COR-L47 (cell line): ENCODE results near the gene H6PD.
"Not testable (repeated sequence)": the region's sequence is repeated elsewhere in the genome, so short reads cannot be mapped to it uniquely, and the experiment has no call there.

Source experiments
- DNase-seq: peaks from one replicate; lab custom pipeline; 2025; lab: John Stamatoyannopoulos, UW

Gene H6PD

GRCh38 chr1:9299571-9300541, 65.3 kb downstream of the H6PD start:
- DNase-seq = not testable (repeated sequence)

DNA sequence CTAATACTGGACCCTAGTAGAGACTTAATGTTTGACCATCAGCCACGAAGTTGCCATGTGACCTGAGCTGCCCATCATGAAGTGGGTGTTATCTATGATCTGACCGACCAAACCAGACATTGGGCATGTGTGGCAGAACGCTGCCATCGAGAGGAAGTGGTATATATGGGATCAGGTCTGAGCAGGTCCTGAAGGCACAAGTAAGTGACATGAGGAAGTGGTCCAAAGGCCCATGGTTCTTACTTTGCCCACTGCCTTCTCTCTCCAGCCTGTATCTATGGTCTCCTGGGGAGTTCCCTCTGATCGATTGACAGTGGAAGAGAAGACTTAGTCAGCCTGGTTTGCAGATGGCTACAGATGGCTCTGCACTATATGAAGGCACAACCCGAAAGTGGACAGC, 66.0 kb downstream of the H6PD start:
- DNase-seq = no peak

GRCh38 chr1:9302745-9303524, 68.4 kb downstream of the H6PD start:
- no peak for DNase-seq

DNA sequence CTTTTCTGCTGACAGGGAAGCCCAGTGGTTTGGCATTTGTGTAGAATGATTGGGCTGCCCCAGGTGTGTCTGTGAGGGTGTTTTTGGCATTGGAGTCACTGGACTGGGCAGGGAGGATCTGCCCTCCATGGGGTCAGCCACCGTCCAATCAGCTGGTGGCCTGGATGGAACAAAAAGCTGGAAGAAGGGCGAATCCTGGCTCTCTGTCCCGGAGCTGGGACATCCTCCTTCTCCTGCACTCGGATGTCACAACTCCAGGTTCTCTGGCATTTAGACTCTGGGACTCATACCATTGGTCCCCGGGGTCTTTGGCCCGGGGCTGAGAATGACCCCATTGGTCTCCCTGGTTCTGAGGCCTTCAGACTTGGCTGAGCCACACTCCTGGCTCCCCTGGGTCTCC, 69.3 kb downstream of the H6PD start:
- no peak for DNase-seq

DNA sequence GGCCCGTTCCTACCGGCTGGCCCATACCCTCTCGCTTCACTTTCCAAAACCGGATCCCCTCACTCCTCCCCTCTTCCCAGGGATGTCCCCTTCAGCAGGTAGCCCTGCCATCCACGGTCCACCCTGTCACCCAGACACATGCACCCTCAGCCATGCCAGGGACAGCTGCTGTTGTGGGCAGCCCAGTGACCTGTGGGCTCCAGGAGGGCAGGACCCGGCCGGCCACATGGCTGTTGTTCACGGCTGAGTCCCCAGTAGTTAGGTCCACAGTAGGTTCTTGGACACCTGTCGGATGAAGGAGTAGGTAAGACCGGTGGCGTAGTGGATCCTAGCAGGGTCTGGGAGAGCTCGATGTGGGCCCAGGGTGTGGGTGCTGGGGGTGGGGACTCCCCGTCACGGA, 70.6 kb downstream of the H6PD start:
- DNase-seq = no peak

DNA sequence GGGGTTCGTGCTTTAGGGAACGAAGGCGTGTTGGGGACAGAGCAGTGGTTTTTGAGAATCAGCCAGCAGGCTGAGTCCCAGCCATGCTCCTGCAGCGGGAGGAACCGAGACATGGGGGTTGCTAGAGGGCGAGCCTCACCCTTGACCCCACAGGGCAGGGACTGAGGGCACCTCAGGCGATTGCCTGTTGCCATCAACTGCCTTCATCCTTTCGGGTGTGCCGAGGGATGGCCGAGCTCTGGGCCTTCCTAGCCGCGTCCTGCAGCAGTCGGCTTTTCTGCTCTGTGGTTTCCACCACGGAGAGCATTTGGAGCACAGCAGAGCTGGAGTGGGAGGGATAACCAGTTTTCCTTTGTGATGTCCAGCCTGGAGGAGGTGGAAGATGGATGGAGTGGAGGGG, 71.4 kb downstream of the H6PD start:
- no peak for DNase-seq

DNA sequence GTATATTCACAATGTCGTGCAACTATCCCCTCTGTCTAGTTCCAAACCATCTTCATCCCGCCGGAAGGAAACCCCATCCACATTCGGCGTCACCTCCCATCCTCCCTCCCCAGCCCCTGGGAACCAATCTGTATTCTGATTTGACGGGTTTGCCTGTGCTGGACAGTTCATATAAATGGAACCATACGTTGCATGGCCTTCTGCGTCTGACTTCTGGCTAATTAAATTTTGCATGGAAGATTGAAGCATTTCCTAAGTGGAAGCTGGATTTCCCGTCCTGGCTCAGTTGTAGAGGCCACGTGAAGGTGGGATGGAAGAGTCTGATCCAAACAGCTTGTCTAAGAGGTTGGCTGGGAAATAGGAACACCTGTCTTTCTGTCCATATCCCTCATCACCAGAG, 72.7 kb downstream of the H6PD start:
- DNase-seq = no peak

DNA sequence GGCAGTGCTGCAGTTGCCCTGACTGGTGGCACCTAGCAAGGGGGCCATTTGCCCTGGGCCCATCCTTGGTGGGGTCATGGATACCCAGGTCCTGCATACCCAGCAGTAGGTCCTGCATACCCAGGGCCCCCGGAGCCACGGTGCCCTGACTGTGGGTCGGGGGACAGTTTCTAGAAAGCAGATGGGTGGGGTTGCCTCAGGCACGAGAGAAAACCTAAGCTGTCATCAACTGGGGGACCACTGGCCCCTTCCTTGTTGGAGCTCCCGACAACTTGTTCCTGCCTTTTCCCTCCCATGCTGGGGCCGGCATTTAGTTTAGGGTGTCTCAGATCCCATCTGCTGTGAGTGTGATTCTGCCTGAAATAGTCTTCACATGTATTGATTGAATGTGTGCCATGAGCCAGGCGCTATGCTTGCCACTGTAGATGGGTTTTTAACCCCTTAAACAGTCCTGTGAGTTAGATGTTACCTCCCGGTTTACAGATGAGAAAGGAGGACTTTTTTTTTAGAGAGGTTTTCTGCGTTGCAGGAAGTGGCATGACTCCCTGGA, 73.7 kb downstream of the H6PD start:
- no peak for DNase-seq

DNA sequence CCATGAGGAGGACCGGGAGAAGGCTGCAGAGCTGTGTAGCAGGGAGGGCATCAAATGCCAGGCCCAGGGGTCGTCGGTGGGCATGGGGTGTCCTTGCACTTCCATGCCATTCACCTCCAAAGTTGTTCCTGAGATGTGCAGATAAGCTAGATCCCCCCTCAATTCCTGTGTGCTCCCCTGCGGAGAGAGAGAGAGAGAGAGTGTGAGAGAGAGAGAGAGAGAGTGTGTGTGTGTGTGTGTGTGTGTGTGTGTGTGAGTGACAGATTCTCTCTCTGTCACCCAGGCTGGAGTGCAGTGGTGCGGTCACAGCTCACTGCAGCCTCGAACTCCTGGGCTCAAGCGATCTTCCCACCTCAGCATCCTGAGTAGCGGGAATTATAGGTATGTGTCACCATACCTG, 74.5 kb downstream of the H6PD start:
- DNase-seq = no peak

GRCh38 chr1:9309991-9310390, 75.4 kb downstream of the H6PD start:
- DNase-seq = no peak

DNA sequence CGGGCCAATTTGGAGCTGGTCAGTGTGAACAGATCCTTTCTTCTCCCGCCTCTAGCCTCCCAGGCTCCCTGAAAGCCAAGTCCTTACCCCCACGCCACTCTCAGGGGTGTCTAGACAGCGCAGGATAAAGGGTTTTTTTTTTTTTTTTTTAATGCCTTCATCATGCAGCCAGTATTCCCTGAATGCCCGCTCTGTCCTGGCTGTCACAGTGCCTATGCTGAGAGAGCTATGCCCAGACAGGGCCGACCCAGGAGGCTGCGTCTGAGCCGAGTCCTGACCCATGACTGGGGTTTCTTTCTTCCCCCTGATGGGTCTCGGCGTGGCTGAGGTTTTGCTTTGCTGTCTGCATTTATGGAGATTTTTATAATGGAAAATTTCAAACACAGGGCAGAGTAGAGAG, 76.5 kb downstream of the H6PD start:
- no peak for DNase-seq

- DNase-seq = no peak
Observed at GRCh38 chr1:9311479-9311878, 76.9 kb downstream of the H6PD start.

GRCh38 chr1:9312168-9312720, 77.7 kb downstream of the H6PD start:
- DNase-seq = no peak

GRCh38 chr1:9313576-9313975, 79.0 kb downstream of the H6PD start:
- no peak for DNase-seq

DNA sequence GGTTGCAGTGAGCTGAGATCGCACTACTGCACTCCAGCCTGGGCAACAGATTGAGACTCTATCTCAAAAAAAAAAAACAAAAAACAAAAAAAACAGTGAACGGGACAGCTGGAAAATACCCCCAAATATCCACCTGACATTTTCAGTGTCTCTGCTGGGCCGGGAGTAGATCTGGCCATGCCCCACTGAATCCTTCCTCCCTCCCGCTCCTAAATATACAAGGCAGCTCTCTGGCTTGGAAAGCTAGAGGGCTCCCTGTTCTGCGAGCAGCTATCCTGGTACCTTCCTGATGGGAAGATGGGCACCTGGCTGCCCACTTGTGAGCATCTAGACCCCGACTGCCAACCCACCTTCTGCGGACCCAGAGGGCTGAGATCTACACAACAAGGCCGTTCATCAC, 79.5 kb downstream of the H6PD start:
- no peak for DNase-seq

GRCh38 chr1:9314711-9315379, 80.3 kb downstream of the H6PD start:
- DNase-seq = no peak

GRCh38 chr1:9315411-9316079, 81.0 kb downstream of the H6PD start:
- DNase-seq = no peak

DNA sequence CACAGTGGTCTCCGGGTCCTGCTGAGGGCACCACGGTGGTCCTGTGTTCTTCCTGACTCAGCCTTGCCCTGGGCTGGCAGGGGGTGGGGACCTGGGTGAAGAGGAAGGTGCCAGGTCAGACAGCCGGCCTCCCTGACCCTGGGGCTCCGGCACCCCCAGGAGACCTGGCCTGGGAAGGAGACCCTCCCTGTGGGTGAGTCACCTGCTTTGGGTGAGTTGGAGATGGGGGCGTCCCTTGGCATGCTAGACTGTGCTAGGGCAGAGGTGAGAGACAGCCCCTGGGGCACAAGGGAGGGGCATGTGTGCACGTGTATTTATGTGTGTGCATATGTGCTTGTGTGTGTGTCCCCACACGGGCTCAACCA, 81.5 kb downstream of the H6PD start:
- DNase-seq = no peak

DNA sequence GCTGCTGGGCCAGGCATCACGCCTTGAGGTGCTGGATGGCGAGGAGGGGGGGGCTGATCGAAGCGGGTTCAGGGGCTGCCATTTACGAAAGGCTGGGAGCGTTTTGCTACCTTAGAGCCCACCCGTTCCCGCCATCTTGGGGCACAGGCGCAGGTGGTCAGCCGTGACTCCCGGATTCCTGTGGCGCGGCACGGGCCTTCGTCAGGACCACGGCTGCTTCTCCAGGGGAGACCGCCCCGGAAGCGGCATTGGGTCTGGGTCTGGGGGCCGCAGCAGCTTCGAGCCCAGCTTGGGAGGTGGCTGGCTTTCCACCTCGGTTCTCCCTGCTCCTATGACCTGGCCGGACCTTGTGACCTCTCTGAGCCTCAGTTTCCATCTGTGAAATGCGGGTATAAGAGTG, 81.9 kb downstream of the H6PD start:
- no peak for DNase-seq

GRCh38 chr1:9317072-9317471, 82.5 kb downstream of the H6PD start:
- no peak for DNase-seq

- DNase-seq = peak; percentile 92
Observed at GRCh38 chr1:9317591-9318417, 83.2 kb downstream of the H6PD start.
